SW480 (cell line): ENCODE results near the gene C16orf86.

ENCODE experiments used
- DNase-seq: peaks from one replicate; pipeline ENCODE4 v3.0.0-alpha.2; 2016; ENCODE audit warnings: low spot score

The C16orf86 gene

GRCh38 chr16:67666559-67667452 is at the start of gene C16orf86, which contains the start of gene ENKD1:
Gene C16orf86, plus strand, starts transcription at chr16:67666814. Its CDS starts 157 bp downstream, at chr16:67666971.
Gene ENKD1, minus strand, starts transcription at chr16:67666750. Its CDS starts 308 bp downstream, at chr16:67666442.
- DNase-seq = peak; percentile 71

- DNase-seq = no peak
Measured at GRCh38 chr16:67628216-67628615, 38.4 kb upstream of the C16orf86 start.

DNA sequence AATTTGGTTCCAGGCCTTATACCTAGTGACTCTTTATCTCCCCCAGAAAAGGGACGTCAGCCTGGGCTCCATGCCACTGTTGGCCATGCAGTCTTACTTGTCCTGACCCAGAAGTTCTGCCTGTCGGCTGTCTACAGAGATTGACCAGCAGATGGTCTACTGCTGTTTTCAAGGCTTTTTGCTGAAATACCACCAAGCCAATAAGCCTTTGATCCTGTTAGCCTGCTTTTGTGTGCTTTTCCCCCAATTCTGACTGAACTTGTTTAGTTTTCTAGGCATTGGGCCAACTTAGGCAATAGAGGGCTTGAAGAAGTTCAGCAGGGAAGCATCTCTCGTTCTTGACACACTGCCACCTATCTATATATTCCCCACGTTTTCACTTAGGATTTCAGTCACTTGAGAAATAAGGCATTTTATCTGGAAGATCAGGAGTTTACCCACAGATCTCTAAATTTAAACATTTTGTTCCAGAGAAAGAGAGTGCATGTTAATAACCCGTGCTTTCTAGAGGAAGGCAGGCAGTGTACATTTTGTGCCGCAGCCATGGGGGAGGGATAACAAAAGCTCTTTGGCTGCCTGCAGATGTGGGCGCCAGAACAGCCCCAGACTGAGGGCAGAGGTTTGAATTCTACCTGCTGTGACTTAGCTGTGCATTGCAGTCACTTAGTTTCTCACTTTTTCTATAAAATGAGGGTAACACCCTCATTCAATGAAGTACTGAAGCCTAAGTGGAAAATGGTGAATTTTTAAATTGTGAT is 34.0 kb upstream of the C16orf86 start:
- DNase-seq = no peak

GRCh38 chr16:67636713-67637112 is 29.9 kb upstream of the C16orf86 start:
- DNase-seq = no peak

GRCh38 chr16:67637625-67638024 is 29.0 kb upstream of the C16orf86 start:
- no peak for DNase-seq

DNA sequence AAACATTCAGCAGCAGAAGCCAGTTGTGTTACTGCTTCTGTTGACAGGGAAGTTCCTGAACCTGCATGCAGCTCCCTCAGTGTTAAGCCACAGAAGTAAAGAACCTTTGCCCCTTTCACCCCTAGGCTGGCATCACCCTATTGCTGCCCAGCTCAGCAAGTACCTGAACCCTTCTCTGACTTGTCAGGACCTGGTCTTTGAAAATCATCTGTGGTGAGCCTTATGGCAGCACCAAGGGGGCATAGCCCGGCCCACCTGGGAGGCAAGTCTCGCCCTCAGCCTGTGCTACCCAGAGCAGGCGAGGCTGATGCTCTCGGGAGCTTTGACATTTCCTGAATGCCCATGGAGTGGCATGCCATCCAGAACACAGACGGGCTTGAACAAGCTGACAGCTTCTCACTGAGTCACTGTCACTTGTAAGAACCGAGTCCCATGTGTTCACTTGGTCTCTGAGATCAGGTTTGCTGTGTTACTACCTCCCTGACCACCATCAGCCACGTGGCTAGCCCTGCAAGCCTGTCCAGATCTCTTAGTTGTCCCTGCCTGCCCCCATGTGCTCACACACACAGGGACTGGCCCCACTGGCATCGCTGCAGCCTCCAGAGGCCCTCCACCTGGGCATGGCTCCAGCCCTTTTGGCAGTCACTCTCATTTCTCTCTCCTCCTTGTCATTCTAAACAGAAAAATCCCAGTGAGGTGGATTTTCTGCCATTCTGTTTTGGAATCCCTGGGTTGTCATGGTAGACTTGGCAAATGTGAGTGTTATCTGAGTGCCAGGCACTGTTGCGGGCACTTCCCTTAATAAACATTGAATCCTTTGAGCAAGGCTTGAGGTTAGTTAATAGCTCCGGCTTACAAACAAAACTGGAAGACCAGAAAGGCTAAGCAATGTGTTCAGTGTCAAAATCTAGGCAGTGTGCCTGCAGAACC is 24.6 kb upstream of the C16orf86 start:
- DNase-seq = no peak

- DNase-seq = no peak
Measured at GRCh38 chr16:67644038-67644437, 22.6 kb upstream of the C16orf86 start.

DNA sequence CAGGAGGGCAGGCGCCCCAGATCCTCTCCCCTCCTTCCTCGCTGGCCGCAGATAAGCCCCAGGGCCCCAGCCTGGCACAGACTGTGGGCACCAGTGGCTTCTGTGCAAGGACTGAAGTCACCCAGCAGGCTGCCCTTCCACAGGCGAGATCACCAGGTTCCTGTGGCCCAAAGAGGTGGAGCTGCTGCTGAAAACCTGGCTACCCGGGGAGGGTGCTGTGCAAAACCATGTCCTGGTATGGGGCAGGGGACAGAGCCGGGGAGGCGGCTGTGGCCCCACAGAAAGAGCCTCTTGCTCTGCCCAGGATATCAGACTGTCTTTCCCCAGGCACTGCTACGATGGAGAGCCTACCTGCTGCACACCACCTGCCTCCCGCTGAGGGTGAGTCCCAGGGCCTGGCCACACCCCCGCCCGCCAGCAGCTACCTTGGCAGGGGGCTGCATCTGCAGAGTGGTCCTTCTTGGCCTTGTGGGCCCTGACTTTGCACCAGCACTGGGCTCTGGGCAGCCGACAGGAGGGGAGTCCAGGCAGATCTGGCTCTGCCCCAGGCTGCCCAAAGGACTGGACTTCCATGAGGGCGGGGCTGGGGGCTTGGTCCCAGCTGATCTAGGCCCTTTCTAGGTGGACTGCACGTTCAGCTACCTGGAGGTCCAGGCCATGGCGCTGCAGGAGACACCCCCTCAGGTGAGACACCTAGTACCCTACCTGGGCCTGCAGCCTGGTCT is 21.1 kb upstream of the C16orf86 start:
- DNase-seq = no peak

- no peak for DNase-seq
Measured at GRCh38 chr16:67647111-67647651, 19.4 kb upstream of the C16orf86 start.

- DNase-seq = no peak
Measured at GRCh38 chr16:67647681-67648080, 18.9 kb upstream of the C16orf86 start.

GRCh38 chr16:67648088-67648763 is 18.4 kb upstream of the C16orf86 start:
- no peak for DNase-seq

DNA sequence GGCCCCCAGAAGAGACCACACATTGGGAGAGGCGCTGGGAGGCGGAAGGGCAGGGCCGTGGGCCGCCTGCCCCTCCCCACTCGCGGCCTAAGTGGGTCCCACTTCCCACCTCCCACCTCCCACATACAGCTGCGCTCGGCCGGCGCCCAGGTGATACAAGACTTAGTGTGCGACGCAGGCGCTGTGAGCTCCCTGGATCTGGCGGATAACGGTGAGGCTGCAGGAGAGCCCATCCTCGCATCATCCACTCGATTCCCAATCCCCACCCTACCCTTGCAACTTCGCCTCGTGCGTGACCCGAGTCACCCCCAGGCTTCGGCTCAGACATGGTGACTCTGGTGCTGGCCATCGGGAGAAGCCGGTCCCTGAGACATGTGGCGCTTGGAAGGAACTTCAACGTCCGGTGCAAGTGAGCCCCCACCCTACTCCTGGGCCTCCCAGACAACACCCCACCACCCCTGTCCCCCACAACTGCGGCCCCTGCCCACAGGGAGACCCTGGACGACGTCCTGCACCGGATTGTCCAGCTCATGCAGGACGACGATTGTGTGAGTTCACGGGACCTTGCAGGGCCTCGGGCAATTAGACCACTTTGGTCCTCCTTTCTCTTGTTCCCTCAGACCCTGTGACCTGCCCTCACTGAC is 17.7 kb upstream of the C16orf86 start:
- DNase-seq = no peak

DNA sequence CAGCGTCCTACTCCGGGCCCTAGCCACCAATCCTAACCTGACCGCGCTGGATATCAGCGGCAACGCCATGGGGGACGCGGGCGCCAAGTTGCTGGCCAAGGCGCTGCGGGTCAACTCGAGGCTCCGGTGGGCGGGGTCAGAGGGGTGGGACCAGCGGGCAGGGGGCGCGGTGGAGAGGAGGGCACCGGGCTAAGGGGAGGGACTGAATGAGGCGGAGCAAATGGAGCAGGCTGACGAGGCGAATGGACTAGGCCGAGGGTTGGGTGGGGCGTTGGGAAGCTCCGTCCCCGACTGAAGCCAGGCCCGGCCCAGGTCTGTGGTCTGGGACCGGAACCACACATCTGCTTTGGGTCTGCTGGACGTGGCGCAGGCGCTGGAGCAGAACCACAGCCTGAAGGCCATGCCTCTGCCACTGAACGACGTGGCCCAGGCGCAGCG is 17.1 kb upstream of the C16orf86 start:
- DNase-seq = no peak

- no peak for DNase-seq
Measured at GRCh38 chr16:67650023-67650422, 16.6 kb upstream of the C16orf86 start.

- no peak for DNase-seq
Measured at GRCh38 chr16:67651039-67651438, 15.6 kb upstream of the C16orf86 start.

GRCh38 chr16:67651847-67652246 is 14.8 kb upstream of the C16orf86 start:
- no peak for DNase-seq

DNA sequence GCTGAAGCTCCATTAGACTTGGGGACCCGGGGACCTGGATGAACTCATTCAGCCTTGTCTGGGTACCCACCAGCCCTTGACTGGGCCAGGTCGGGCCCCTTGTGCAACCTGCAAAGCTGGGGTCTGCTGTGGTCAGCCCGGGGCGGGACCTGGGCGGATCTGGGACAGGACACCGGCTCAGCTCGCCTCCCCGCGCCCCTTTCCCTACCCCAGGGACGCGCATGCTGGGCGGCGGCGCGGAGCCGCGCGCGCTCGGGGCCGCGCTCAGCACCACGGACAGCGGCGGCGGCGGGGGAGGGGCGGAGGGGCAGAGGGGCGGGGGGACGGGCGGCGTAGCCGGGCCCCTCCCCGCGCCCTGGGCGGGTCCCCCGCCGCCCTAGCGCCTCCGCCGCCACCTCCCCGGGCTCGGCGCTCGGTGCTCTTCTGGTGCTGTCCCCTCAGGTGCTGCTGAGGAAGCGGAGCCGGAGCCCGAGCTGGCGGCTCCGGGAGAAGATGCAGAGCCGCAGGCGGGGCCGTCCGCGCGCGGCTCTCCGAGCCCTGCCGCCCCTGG is 14.0 kb upstream of the C16orf86 start:
- DNase-seq = no peak

- DNase-seq = no peak
Measured at GRCh38 chr16:67653128-67653788, 13.4 kb upstream of the C16orf86 start.
